ENCODE results near the gene ST6GALNAC5. TPM values are rescaled to one million over a fixed set of nuclear protein-coding genes. Genes with fewer than 3 reads are reported as not detected.

Gene ST6GALNAC5
- total RNA-seq, 2 donors from 2014 or later, result 9.1 to 9.4 TPM

GRCh38 chr1:77014073-77014788, 147.0 kb downstream of the ST6GALNAC5 start:
- H3K4me3 ChIP-seq (ENCODE audit: low read length), result no peak overlapping the region
- H3K36me3 ChIP-seq (ENCODE audit: control insufficient read depth, insufficient read depth, low read length), result no peaks in the 10 kb centered on the region
- TF ChIP-seq, protein P1, sequence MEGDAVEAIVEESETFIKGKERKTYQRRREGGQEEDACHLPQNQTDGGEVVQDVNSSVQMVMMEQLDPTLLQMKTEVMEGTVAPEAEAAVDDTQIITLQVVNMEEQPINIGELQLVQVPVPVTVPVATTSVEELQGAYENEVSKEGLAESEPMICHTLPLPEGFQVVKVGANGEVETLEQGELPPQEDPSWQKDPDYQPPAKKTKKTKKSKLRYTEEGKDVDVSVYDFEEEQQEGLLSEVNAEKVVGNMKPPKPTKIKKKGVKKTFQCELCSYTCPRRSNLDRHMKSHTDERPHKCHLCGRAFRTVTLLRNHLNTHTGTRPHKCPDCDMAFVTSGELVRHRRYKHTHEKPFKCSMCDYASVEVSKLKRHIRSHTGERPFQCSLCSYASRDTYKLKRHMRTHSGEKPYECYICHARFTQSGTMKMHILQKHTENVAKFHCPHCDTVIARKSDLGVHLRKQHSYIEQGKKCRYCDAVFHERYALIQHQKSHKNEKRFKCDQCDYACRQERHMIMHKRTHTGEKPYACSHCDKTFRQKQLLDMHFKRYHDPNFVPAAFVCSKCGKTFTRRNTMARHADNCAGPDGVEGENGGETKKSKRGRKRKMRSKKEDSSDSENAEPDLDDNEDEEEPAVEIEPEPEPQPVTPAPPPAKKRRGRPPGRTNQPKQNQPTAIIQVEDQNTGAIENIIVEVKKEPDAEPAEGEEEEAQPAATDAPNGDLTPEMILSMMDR (conservative IDR thresholded peaks at IDR 0.05), result no peak
- DNase-seq, result peak; percentile 59
- Mint-ChIP-seq H3K9me3 (no peaks in the 10 kb centered on the region), H3K4me1 (peaks cover 28% of the 10 kb centered on the region), H3K27ac (no peak overlapping the region), H3K27me3 (ENCODE audit: insufficient read depth) (no peaks in the 10 kb centered on the region), H3K4me3 (no peak overlapping the region), H3K36me3 (ENCODE audit: low read depth) (peaks cover 2% of the 10 kb centered on the region)
- WGBS, 2 experiments (ENCODE audit: insufficient coverage in 1 of 2, insufficient read length in 1 of 2), result 91 to 100% methylated on average over 1 to 5 of the region's 5 CpGs
- no peak overlapping the region for H3K27ac ChIP-seq (ENCODE audit: low read depth, low read length)
- H3K9ac ChIP-seq (ENCODE audit: extremely low read depth, low read length, poor library complexity, severe bottlenecking), result no peak overlapping the region
- no peaks in the 10 kb centered on the region for H3K27me3 ChIP-seq (ENCODE audit: control insufficient read depth, insufficient read depth, low read length, poor library complexity, severe bottlenecking)
- no peaks in the 10 kb centered on the region for H3K4me1 ChIP-seq (ENCODE audit: control insufficient read depth, insufficient read depth, low read length)
- H3K9me3 ChIP-seq (ENCODE audit: control insufficient read depth, low read length), result no peaks in the 10 kb centered on the region

- 91% methylated on average over 2 of the region's 2 CpGs; no CpG with 5 or more reads in 1 of the 2 experiments for WGBS, 2 experiments (ENCODE audit: insufficient coverage in 1 of 2, insufficient read length in 1 of 2)
- TF ChIP-seq, protein P1 (conservative IDR thresholded peaks at IDR 0.05), result no peak
- Mint-ChIP-seq H3K4me1 (peaks cover 21% of the 10 kb centered on the region), H3K4me3 (no peak overlapping the region), H3K36me3 (ENCODE audit: low read depth) (peaks cover 2% of the 10 kb centered on the region), H3K27ac (no peak overlapping the region), H3K9me3 (no peaks in the 10 kb centered on the region), H3K27me3 (ENCODE audit: insufficient read depth) (no peaks in the 10 kb centered on the region)
- Histone ChIP-seq H3K4me3 (ENCODE audit: low read length) (no peak overlapping the region), H3K27ac (ENCODE audit: low read depth, low read length) (no peak overlapping the region), H3K9me3 (ENCODE audit: control insufficient read depth, low read length) (no peaks in the 10 kb centered on the region), H3K4me1 (ENCODE audit: control insufficient read depth, insufficient read depth, low read length) (no peaks in the 10 kb centered on the region), H3K36me3 (ENCODE audit: control insufficient read depth, insufficient read depth, low read length) (no peaks in the 10 kb centered on the region), H3K9ac (ENCODE audit: extremely low read depth, low read length, poor library complexity, severe bottlenecking) (no peak overlapping the region), H3K27me3 (ENCODE audit: control insufficient read depth, insufficient read depth, low read length, poor library complexity, severe bottlenecking) (no peaks in the 10 kb centered on the region)
- DNase-seq, result peak; percentile 68
These were observed 148.6 kb downstream of the ST6GALNAC5 start for GRCh38 chr1:77015748-77016341.

DNA sequence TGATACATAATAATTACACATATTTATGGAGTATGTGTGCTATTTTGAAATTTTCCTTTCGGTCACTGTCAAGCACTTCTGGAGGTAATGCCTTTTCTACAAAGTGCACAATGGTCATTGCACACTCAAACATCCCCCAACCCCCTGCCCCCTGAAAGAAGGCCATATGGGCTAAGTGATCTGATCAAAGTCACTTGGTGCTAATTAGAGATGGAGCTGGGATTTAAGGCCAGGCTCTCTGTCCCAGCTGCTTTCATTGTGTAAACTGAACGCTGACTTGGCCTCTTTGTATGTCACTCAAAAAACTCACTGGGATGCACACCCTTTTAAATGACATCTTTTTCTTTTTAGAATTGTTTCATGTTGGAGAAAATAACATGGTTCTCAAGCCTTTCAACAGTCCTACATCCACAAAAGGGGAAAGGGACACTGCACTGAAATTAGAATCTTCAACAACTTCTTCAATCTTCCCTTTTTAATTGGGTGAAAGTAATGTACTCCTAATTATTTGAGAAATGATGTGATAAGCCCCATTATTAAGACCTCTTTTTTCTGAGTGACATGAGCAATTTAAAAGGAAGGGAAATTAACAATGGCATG, 149.2 kb downstream of the ST6GALNAC5 start:
- no peak for DNase-seq
- no peaks in the 10 kb centered on the region for H3K27me3 ChIP-seq (ENCODE audit: control insufficient read depth, insufficient read depth, low read length, poor library complexity, severe bottlenecking)
- H3K4me3 Mint-ChIP-seq, result no peak overlapping the region
- H3K27me3 Mint-ChIP-seq (ENCODE audit: insufficient read depth), result no peaks in the 10 kb centered on the region
- no peaks in the 10 kb centered on the region for H3K9me3 Mint-ChIP-seq
- H3K4me3 ChIP-seq (ENCODE audit: low read length), result no peak overlapping the region
- 50 to 86% methylated on average over 1 to 2 of the region's 2 CpGs for WGBS, 2 experiments (ENCODE audit: insufficient coverage in 1 of 2, insufficient read length in 1 of 2)
- no peak overlapping the region for H3K9ac ChIP-seq (ENCODE audit: extremely low read depth, low read length, poor library complexity, severe bottlenecking)
- H3K27ac ChIP-seq (ENCODE audit: low read depth, low read length), result peak overlapping the region; percentile 85
- H3K36me3 ChIP-seq (ENCODE audit: control insufficient read depth, insufficient read depth, low read length), result no peaks in the 10 kb centered on the region
- no peak overlapping the region for H3K27ac Mint-ChIP-seq
- peaks cover 2% of the 10 kb centered on the region for H3K36me3 Mint-ChIP-seq (ENCODE audit: low read depth)
- H3K4me1 Mint-ChIP-seq, result peaks cover 17% of the 10 kb centered on the region
- TF ChIP-seq, protein P1 (conservative IDR thresholded peaks at IDR 0.05), result no peak
- no peaks in the 10 kb centered on the region for H3K9me3 ChIP-seq (ENCODE audit: control insufficient read depth, low read length)
- H3K4me1 ChIP-seq (ENCODE audit: control insufficient read depth, insufficient read depth, low read length), result no peaks in the 10 kb centered on the region
